PFSK-1 (cell line): Measurements from ENCODE around the gene ATP13A4.

Source experiments
- FOXP2 ChIP-seq: optimal IDR thresholded peaks from 2 replicates; pipeline ENCODE3; 2011; ENCODE audit warnings: borderline replicate concordance, control low read depth, inconsistent platforms; ENCODE audit not compliant: insufficient read depth; ENCODE audit errors: extremely low read length, extremely low read depth
- POLR2AphosphoS5 ChIP-seq: IDR thresholded peaks from 2 replicates; pipeline ENCODE4 v1.6.1; 2012; ENCODE audit warnings: low read depth, mild to moderate bottlenecking, control low read depth, low read length, moderate library complexity
- SIN3A ChIP-seq: IDR thresholded peaks from 2 replicates; pipeline ENCODE4 v1.6.1; 2012; ENCODE audit warnings: mild to moderate bottlenecking, low read length, moderate library complexity, borderline replicate concordance; ENCODE audit not compliant: insufficient read depth
- TAF1 ChIP-seq: IDR thresholded peaks from 2 replicates; pipeline ENCODE4 v1.6.1; 2012; ENCODE audit warnings: low read length, control low read depth, borderline replicate concordance; ENCODE audit not compliant: insufficient read depth
- TF ChIP-seq, protein P1 (sequence below), 2 experiments: IDR thresholded peaks; 2 replicates each; pipeline versions ENCODE4 v1.6.1 to v1.8.0; 2011 to 2012; ENCODE audit warnings: low read depth in 2 of 2, low read length in 2 of 2, control low read depth in 1 of 2, inconsistent platforms in 1 of 2, mild to moderate bottlenecking in 1 of 2, moderate library complexity in 1 of 2; ENCODE audit not compliant: insufficient read depth in 1 of 2

The ATP13A4 gene

DNA sequence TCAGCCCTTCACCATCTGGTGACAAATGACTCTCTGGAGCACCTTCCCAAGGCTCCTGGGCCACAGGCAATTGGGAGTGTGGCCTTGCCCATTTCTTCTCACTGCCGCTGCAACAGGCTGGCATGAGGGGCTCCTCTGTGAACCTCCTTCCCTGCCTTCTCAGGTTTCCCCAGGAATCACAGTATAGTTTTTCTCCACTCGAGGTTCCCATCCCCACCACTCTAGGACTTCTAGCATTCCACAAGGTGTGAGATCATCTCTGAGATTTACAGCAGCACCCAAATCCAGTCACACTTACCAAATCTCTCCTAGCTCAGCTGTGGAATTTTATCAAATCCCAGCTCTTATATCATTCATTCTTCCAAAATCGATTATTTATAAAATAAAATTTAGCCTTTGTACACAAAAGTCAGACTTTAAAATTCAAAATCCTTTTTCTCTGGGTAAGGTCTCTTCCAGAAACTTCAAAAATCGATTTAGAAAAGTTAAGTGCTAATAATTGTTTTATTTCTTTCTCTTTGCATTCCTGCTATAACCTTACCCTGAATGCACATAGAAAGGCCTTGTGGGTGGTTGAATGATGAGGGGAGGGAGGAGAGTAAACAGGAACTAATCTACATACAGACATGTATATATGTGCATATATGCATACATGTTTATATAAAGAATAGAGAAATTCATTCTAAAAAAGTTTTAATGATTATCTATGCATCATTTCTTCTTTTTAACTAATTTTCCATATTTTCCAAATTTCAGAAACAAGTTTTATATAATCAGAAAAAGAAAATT is 18.9 kb upstream of the ATP13A4 start:
- TF ChIP-seq SIN3A (no peak), POLR2AphosphoS5 (no peak), TAF1 (no peak), FOXP2 (no peak)
- TF ChIP-seq, protein P1, sequence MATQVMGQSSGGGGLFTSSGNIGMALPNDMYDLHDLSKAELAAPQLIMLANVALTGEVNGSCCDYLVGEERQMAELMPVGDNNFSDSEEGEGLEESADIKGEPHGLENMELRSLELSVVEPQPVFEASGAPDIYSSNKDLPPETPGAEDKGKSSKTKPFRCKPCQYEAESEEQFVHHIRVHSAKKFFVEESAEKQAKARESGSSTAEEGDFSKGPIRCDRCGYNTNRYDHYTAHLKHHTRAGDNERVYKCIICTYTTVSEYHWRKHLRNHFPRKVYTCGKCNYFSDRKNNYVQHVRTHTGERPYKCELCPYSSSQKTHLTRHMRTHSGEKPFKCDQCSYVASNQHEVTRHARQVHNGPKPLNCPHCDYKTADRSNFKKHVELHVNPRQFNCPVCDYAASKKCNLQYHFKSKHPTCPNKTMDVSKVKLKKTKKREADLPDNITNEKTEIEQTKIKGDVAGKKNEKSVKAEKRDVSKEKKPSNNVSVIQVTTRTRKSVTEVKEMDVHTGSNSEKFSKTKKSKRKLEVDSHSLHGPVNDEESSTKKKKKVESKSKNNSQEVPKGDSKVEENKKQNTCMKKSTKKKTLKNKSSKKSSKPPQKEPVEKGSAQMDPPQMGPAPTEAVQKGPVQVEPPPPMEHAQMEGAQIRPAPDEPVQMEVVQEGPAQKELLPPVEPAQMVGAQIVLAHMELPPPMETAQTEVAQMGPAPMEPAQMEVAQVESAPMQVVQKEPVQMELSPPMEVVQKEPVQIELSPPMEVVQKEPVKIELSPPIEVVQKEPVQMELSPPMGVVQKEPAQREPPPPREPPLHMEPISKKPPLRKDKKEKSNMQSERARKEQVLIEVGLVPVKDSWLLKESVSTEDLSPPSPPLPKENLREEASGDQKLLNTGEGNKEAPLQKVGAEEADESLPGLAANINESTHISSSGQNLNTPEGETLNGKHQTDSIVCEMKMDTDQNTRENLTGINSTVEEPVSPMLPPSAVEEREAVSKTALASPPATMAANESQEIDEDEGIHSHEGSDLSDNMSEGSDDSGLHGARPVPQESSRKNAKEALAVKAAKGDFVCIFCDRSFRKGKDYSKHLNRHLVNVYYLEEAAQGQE (IDR thresholded peaks at IDR 0.05; ENCODE audit: insufficient read depth in 1 of 2, low read depth in 2 of 2, low read length in 2 of 2): no peak

DNA sequence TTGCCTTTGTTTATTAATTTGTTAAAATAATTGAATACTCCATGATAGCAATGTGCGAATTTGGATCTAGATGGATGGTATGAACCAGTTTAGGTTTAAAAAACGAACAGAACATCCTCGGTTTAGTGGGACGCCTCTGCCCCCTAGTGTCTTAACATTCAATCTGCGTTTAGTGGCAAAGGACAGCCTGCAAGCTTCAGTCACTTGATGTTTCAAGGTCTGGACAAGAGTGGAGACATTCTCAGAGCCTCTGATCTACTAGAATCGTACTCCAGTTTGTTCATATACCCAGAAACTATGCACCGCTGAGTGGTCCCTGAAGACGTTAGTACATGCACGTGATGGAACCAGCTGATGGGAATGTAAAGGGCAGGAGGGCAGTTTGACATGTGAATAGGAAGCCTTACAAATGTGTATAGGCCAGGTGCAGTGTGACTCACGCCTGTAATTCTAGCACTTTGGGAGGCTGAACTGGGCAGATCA is 17.8 kb upstream of the ATP13A4 start:
- no peak for TF ChIP-seq POLR2AphosphoS5
- TF ChIP-seq, protein P1 (IDR thresholded peaks at IDR 0.05; ENCODE audit: insufficient read depth in 1 of 2, low read depth in 2 of 2, low read length in 2 of 2): no peak
- TF ChIP-seq SIN3A: no peak
- TF ChIP-seq TAF1: no peak
- TF ChIP-seq FOXP2: no peak

DNA sequence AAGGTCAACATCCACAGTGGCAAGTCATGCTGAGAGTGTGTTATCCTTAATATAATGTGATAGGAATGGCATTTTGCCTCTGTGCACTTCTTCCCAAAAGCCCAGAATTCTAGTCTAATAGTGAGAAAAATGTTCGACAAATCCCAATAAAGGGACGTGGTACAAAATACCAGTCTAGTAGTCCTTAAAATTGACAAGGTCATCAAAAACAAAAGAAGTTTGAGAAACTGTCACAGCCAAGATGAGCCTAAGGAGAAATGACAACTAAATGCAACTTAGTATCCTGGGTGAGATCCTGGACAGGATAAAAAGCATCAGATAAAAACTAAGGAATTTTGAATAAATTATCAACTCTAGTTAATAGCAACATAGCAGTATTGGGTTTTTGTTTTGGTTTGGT is 14.4 kb upstream of the ATP13A4 start:
- TF ChIP-seq FOXP2 (no peak), TAF1 (no peak), POLR2AphosphoS5 (no peak), SIN3A (no peak)
- TF ChIP-seq, protein P1 (IDR thresholded peaks at IDR 0.05; ENCODE audit: insufficient read depth in 1 of 2, low read depth in 2 of 2, low read length in 2 of 2): no peak

DNA sequence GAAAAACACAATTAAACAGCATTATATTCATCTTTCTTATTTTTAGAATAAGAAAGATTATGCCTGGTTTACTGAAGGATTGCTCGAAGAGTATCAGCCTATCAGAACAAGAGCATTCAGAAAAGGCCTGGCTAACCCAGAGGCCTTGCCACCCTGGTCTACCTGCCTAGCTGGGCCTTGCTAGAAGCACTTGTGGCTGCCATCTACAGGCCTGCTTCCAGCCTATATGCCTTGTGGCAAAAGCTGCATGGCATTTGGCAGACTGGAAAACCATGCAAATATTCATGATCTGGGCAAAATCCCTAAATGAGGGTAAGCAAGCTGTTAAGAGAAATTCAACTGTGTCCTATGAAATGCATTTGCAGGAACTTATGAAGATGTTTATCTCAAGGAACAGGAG is 9.3 kb upstream of the ATP13A4 start:
- TF ChIP-seq, protein P1 (IDR thresholded peaks at IDR 0.05; ENCODE audit: insufficient read depth in 1 of 2, low read depth in 2 of 2, low read length in 2 of 2): no peak
- TF ChIP-seq FOXP2 (no peak), SIN3A (no peak)

DNA sequence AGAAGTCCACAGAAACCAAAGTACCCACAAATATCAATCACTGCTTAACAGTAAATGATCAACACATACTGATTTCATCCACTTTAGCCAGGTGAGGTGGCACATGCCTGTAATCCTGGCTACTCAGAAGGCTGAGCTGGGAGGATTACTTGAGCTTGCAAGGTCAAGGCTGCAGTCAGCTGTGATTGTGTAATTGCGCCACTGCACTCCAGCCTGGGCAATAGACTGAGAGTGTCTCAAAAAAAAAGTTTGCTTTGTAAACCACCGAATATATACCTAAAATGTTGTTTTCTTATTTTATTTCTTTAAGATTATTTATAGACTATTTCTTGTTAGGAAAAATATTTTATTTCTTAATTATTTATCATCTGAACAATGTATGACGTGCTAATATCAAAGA is 8.7 kb upstream of the ATP13A4 start:
- TF ChIP-seq TAF1: no peak
